Glutamatergic neuron (in vitro differentiated cells): ENCODE data around the gene DPYSL3. TPM values are rescaled to one million over a fixed set of nuclear protein-coding genes. Genes with fewer than 3 reads are reported as not detected.
A peak's percentile ranks its signal among the peaks of the same experiment; 100 is the strongest.

Experiments used
- DNase-seq: peaks from one replicate; pipeline ENCODE4 v3.0.0; 2022
- H3K27ac Mint-ChIP-seq: one replicate; pipeline ENCODE4 v1.8.0; 2020; ENCODE audit warnings: mild to moderate bottlenecking, mixed read lengths, inconsistent platforms; ENCODE audit not compliant: unreplicated experiment
- H3K27me3 Mint-ChIP-seq: one replicate; pipeline ENCODE4 v1.8.0; 2020; ENCODE audit warnings: mild to moderate bottlenecking, moderate library complexity, mixed read lengths, inconsistent platforms; ENCODE audit not compliant: unreplicated experiment
- H3K36me3 Mint-ChIP-seq: one replicate; pipeline ENCODE4 v1.8.0; 2020; ENCODE audit warnings: mild to moderate bottlenecking, mixed read lengths, inconsistent platforms; ENCODE audit not compliant: unreplicated experiment
- H3K4me1 Mint-ChIP-seq: one replicate; pipeline ENCODE4 v1.8.0; 2020; ENCODE audit warnings: mild to moderate bottlenecking, low read depth, mixed read lengths, inconsistent platforms; ENCODE audit not compliant: unreplicated experiment
- H3K4me3 Mint-ChIP-seq: one replicate; pipeline ENCODE4 v1.8.0; 2020; ENCODE audit warnings: mild to moderate bottlenecking, mixed read lengths, inconsistent platforms; ENCODE audit not compliant: unreplicated experiment
- H3K9me3 Mint-ChIP-seq: one replicate; pipeline ENCODE4 v1.8.0; 2020; ENCODE audit warnings: mild to moderate bottlenecking, moderate library complexity, mixed read lengths, inconsistent platforms; ENCODE audit not compliant: unreplicated experiment
- CTCF ChIP-seq: fragments of 200-600 bp; sonication (generic); IDR thresholded peaks from one replicate; pipeline ENCODE4 v1.5.0; 2021; ENCODE audit not compliant: partially characterized antibody, unreplicated experiment
- total RNA-seq: library from RNA; stranded (reverse); fragmentation: NEBNext Ultra II Directional; extraction: Animal tissue kit (Norgen Biotek cat#: 25700); gene quantifications from one replicate; pipeline ENCODE4 v1.2.1, GENCODE V29; 2021; ENCODE audit not compliant: unreplicated experiment

DPYSL3 gene
- total RNA-seq, 1 donor from 2014 or later, result 571 TPM

- Mint-ChIP-seq H3K9me3 (peaks cover 12% of the 10 kb centered on the region), H3K36me3 (peaks cover 12% of the 10 kb centered on the region), H3K4me1 (peaks cover 9% of the 10 kb centered on the region), H3K4me3 (no peak overlapping the region), H3K27me3 (peaks cover 7% of the 10 kb centered on the region), H3K27ac (peak overlapping the region; percentile 79)
- TF ChIP-seq CTCF, result peak; percentile 50
- DNase-seq, result peak; percentile 57
Observed at GRCh38 chr5:147393874-147394672, 115.8 kb downstream of the DPYSL3 start.

- peak; percentile 55 for DNase-seq
- Mint-ChIP-seq H3K36me3 (peaks cover 12% of the 10 kb centered on the region), H3K9me3 (peaks cover 10% of the 10 kb centered on the region), H3K4me1 (peaks cover 9% of the 10 kb centered on the region), H3K27me3 (peaks cover 9% of the 10 kb centered on the region), H3K4me3 (no peak overlapping the region), H3K27ac (no peak overlapping the region)
- peak; percentile 59 for TF ChIP-seq CTCF
Observed at GRCh38 chr5:147391781-147392180, 118.1 kb downstream of the DPYSL3 start.

GRCh38 chr5:147390654-147391225 lies 119.1 kb downstream of the DPYSL3 start:
- peaks cover 3% of the 10 kb centered on the region for H3K9me3 Mint-ChIP-seq
- H3K4me3 Mint-ChIP-seq, result no peak overlapping the region
- peaks cover 8% of the 10 kb centered on the region for H3K27me3 Mint-ChIP-seq
- H3K4me1 Mint-ChIP-seq, result peaks cover 9% of the 10 kb centered on the region
- TF ChIP-seq CTCF, result no peak
- no peak for DNase-seq
- no peak overlapping the region for H3K27ac Mint-ChIP-seq
- H3K36me3 Mint-ChIP-seq, result peaks cover 9% of the 10 kb centered on the region

GRCh38 chr5:147388184-147389108 lies 121.4 kb downstream of the DPYSL3 start:
- peaks cover 1% of the 10 kb centered on the region for H3K36me3 Mint-ChIP-seq
- peaks cover 8% of the 10 kb centered on the region for H3K4me1 Mint-ChIP-seq
- no peak for TF ChIP-seq CTCF
- H3K4me3 Mint-ChIP-seq, result no peak overlapping the region
- peaks cover 4% of the 10 kb centered on the region for H3K27me3 Mint-ChIP-seq
- H3K27ac Mint-ChIP-seq, result peak overlapping the region; percentile 9
- DNase-seq, result no peak
- peaks cover 2% of the 10 kb centered on the region for H3K9me3 Mint-ChIP-seq
